AG10803 (cell line): ENCODE measurements around the gene PROM1.

Experiments used
- DNase-seq: peaks from one replicate; pipeline ENCODE4 v3.0.0; 2010; ENCODE audit warnings: low read depth
- H3K4me3 ChIP-seq: 2 replicates; pipeline ENCODE4 v1.5.1; 2011; ENCODE audit warnings: mild to moderate bottlenecking, low read length, control low read depth
- TF ChIP-seq, protein P1 (sequence below): conservative IDR thresholded peaks from 2 replicates; pipeline ENCODE4 v1.5.1; 2011; ENCODE audit warnings: mild to moderate bottlenecking, low read length, control low read depth, inconsistent platforms

PROM1 gene

DNA sequence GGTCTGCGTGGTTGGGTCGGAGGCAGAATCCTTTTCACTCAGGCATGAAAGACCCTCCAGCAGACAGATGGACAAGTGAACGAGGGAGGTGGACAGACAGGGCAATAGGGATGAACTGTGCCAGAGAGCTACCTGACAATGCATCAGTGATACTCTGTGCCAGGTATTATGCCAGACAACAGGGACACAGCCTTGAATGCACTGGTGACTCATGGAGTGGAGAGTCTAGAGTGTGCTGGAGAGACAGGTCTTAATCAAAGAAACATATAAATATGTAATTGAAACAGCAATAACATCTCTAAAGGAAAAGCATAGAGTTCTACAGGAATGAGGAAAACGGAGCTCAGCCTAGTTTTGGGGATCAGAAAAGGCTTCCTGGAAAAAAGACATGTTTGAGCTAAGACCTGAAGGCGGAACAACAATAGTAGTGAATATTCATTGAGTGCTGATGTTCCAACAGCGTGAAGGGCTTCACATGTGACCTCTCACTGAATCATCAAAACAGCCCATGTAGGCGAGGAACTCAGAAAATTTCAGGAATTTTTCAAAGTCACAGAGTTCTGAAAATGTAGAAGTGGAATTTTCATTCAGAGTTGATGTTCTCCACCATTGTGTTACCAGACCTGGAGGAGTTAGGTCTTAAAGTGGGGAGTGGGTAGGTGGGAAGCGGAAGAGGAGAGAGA, 100.8 kb downstream of the PROM1 start:
- DNase-seq: no peak
- H3K4me3 ChIP-seq: no peak overlapping the region
- TF ChIP-seq, protein P1, sequence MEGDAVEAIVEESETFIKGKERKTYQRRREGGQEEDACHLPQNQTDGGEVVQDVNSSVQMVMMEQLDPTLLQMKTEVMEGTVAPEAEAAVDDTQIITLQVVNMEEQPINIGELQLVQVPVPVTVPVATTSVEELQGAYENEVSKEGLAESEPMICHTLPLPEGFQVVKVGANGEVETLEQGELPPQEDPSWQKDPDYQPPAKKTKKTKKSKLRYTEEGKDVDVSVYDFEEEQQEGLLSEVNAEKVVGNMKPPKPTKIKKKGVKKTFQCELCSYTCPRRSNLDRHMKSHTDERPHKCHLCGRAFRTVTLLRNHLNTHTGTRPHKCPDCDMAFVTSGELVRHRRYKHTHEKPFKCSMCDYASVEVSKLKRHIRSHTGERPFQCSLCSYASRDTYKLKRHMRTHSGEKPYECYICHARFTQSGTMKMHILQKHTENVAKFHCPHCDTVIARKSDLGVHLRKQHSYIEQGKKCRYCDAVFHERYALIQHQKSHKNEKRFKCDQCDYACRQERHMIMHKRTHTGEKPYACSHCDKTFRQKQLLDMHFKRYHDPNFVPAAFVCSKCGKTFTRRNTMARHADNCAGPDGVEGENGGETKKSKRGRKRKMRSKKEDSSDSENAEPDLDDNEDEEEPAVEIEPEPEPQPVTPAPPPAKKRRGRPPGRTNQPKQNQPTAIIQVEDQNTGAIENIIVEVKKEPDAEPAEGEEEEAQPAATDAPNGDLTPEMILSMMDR: no peak

DNA sequence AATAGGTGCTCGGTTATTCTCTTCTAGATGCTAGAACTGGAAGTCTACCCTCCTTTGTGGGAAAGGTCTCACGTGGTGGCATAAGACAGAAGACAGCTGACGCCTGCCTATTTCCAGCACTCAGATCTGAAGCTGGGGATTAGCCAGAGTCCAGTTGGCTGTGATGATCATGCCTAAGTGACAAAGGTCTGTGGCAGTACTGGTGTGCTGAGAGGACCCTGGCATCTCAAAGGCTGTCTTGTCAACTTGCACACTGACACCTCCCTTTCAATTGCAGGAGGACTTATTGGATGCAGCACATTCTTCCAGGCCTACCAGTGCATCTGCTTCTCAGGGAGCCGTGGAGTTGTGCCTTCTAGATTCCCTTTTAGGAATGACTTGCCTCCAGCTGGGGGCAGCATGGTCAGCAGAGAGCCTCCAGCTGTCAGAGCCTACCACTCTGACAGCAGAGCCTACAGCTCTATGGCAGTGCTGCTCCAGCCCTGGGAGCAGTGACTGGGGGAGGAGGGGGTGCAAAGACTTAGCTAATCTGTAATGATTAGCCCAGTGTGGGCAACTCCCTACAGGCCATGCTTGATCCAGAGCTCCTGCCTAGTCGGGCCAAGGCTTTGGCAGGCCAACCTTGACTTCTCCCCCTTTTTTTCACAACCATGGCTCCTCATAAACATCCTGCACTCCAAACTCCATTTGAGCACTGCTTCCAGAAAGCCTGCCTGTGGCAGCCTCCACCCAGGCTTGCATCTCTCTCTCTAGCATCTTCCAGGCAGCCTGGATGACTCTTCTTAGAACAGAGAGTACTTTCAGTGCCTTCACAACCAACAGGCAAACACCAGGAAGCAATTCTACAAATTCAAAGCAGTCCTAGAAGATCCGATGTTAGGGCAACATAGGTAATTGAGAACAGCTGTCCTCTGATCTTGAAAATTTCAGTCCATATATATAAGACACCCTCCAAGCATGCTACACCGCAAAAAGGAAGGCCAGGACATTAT, 107.1 kb downstream of the PROM1 start:
- TF ChIP-seq, protein P1: no peak
- H3K4me3 ChIP-seq: no peak overlapping the region
- DNase-seq: no peak

DNA sequence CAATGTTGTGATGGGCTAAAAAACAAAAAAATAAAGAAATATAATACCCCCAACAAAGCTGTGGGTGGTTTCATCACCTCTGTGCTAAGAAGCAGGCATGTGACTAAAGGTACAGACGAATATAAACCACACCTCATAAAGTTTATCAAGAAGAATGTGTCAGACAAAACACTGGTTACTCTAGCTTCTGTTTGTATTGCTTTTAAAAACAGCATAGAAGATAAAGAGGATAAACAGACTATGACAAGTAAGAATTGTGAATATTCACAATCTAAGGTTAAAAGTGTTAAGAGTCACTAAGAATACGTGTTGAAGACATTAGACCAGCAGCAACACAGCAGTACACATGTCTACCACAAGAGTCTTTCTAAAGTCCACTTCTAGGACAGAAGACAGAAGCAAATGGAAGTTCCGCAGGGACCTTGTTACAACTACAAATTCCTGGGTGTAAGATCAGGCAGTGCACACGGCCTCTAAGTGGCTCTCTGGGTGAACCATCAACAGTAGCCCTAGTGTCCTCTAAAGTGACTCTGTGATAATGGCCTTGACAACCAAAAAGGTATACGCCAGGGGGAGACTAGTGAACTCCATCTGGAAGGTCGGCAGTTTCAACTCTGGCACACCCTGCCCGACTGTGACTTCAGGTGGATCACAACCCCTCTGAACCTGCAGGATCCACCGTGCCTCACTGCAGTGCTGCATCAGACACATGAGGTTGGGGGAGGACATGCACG, 112.6 kb downstream of the PROM1 start:
- H3K4me3 ChIP-seq: no peak overlapping the region
- TF ChIP-seq, protein P1: no peak
- no peak for DNase-seq

DNA sequence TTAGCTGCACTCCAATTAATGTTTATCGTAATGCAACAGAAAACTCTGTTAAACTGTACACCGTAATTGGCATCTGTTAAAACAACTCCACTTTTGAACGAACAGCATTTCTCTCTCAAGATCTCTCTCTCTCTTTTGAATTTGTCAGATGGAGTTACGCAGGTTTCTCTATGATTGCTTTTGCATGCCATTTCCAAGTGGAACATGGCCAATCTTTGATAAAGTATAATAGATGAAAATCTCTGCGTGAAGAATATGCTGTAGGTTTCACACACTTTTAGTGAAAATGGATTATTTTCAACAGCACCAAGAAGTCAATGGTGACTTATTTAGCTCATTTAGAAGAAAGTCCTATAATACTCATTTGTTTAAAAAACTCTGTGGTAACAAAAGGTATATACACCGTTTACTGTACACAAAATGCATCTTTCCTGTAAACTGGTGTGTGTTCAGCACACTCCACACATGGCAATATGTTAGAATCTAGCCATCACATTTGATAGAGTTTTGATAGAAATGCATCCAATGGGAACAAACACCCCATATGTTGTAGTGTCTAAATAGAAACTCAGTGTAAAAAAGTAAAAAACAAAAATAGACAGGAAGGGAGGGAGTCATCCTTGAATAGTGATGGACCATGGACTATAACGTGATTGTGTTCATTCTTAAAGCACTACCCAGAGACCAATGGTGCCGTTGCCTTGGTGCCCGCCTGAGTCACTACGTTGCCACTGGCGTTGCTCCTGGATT, 115.1 kb downstream of the PROM1 start:
- TF ChIP-seq, protein P1: no peak
- no peak for DNase-seq
- H3K4me3 ChIP-seq: no peak overlapping the region

DNA sequence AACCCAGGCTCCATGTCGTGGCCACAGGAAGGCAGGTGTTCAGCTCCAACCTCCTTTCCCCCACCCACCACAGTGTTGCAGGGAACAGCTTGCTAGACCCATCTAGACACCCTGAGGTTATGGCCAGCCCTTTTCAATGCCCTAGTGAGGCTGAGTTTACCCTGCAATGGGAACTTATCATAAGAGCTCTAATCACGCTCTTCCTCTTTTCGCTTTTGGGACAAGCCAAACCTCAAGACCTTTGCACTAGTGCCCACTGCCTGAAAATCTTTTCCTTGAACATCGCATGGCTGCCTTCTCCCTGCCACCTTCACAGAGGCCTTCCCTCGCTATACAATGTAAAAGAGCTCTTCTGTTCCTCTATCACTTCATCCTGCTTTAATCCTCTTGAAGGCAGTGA, 118.5 kb downstream of the PROM1 start:
- TF ChIP-seq, protein P1: no peak
- no peak for DNase-seq
- H3K4me3 ChIP-seq: no peak overlapping the region

DNA sequence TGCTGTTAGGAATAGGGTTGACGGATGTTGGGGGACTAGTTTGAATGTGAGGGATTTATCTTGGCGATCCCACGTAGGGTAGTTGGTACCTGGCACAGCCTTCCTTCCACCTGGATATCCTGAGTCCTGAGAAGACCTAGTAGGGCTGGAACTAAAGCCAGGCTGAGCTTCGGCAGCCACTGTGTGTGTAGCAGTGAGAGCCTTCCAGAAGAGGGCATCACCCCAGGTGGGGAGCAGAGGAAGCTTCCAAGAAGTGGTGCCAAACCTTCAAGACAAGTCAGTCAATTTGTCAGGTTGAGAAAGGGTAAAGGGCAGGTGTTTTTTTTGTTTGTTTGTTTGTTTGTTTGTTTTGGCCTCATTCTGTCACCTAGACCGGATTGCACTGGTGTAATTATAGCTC, 119.7 kb downstream of the PROM1 start:
- TF ChIP-seq, protein P1: no peak
- no peak overlapping the region for H3K4me3 ChIP-seq
- DNase-seq: no peak
